HG02610 (cell line): ENCODE results near the gene CRISPLD2.

ENCODE experiments used
- ATAC-seq: cut with Tn5 transposase; IDR thresholded peaks from one replicate; pipeline ENCODE4 v1.9.1; 2021; ENCODE audit warnings: mild to moderate bottlenecking, moderate library complexity; ENCODE audit not compliant: unreplicated experiment

CRISPLD2 gene

GRCh38 chr16:84948851-84949610 is 129.2 kb downstream of the CRISPLD2 start:
- ATAC-seq, result no peak

GRCh38 chr16:84949772-84950436 is 130.1 kb downstream of the CRISPLD2 start:
- no peak for ATAC-seq

GRCh38 chr16:84950906-84951305 is 131.1 kb downstream of the CRISPLD2 start:
- no peak for ATAC-seq

GRCh38 chr16:84952335-84953189 is 132.8 kb downstream of the CRISPLD2 start:
- ATAC-seq, result no peak

- no peak for ATAC-seq
Observed at GRCh38 chr16:84953190-84953746, 133.5 kb downstream of the CRISPLD2 start.

- ATAC-seq, result no peak
Observed at GRCh38 chr16:84955427-84955826, 135.6 kb downstream of the CRISPLD2 start.

GRCh38 chr16:84957192-84957591 is 137.4 kb downstream of the CRISPLD2 start:
- ATAC-seq, result no peak

GRCh38 chr16:84957792-84958191 is 138.0 kb downstream of the CRISPLD2 start:
- ATAC-seq, result no peak
